Upper lobe of left lung (tissue), 4 donors: ENCODE measurements around the gene ARHGAP26.

Source experiments
- CTCF ChIP-seq, 6 experiments: fragments of 450-650 bp in 4 of 6; fragments of 200-600 bp in 2 of 6; sonication (generic) in 2 of 6; IDR thresholded peaks; one replicate each; pipeline ENCODE4 v1.5.1; 2016 to 2019; ENCODE audit warnings: antibody characterized with exemption in 6 of 6
- EP300 ChIP-seq, 4 donors: sonication (generic); formaldehyde crosslinking; IDR thresholded peaks; one replicate each; pipeline ENCODE4 v1.5.1; 2017; ENCODE audit warnings: antibody characterized with exemption in 4 of 4, control low read depth in 2 of 4
- POLR2AphosphoS5 ChIP-seq, 2 donors: sonication (generic); formaldehyde crosslinking; IDR thresholded peaks; one replicate each; pipeline ENCODE4 v1.5.1; 2017; ENCODE audit warnings: antibody characterized with exemption in 2 of 2

- TF ChIP-seq CTCF (IDR thresholded peaks at IDR 0.05): no peak
- no peak for TF ChIP-seq POLR2AphosphoS5 (IDR thresholded peaks at IDR 0.05)
- no peak for TF ChIP-seq EP300 (IDR thresholded peaks at IDR 0.05)
Measured at GRCh38 chr5:142834504-142834903, 64.3 kb downstream of the ARHGAP26 start.
